Activated CD4-positive, alpha-beta T cell treated with anti-CD3 and anti-CD28 coated beads, Interleukin-2, amount 50 U/mL, for 24 hours (primary cell): ENCODE results near the gene ALX1.

Source experiments
- DNase-seq, 2 donors: peaks; one replicate each; pipeline ENCODE4 v3.0.0-alpha.2; 2020; ENCODE audit warnings: low read depth in 1 of 2, low spot score in 1 of 2

ALX1 gene

GRCh38 chr12:85280165-85280983 is at the start of gene ALX1:
ALX1 (plus strand) TSS chr12:85280220; CDS start chr12:85280262, 42 bp downstream.
- no peak for DNase-seq

GRCh38 chr12:85237327-85237726 is 42.7 kb upstream of the ALX1 start:
- no peak for DNase-seq

- DNase-seq: no peak
Measured at GRCh38 chr12:85244561-85244960, 35.5 kb upstream of the ALX1 start.

GRCh38 chr12:85253853-85254252 is 26.2 kb upstream of the ALX1 start:
- DNase-seq: no peak

- DNase-seq: no peak
Measured at GRCh38 chr12:85257671-85258070, 22.3 kb upstream of the ALX1 start.

GRCh38 chr12:85260447-85260846 is 19.6 kb upstream of the ALX1 start:
- DNase-seq: no peak

- no peak for DNase-seq
Measured at GRCh38 chr12:85260896-85261295, 19.1 kb upstream of the ALX1 start.

- DNase-seq: no peak
Measured at GRCh38 chr12:85266356-85266755, 13.7 kb upstream of the ALX1 start.

- DNase-seq: no peak
Measured at GRCh38 chr12:85273381-85274314, 6.4 kb upstream of the ALX1 start.

GRCh38 chr12:85274315-85274651 is 5.7 kb upstream of the ALX1 start:
- no peak for DNase-seq

GRCh38 chr12:85275374-85275773 is 4.6 kb upstream of the ALX1 start:
- DNase-seq: no peak

- no peak for DNase-seq
Measured at GRCh38 chr12:85277191-85277590, 2.8 kb upstream of the ALX1 start.

GRCh38 chr12:85277900-85278597 is 2.0 kb upstream of the ALX1 start:
- no peak for DNase-seq

- no peak for DNase-seq
Measured at GRCh38 chr12:85278598-85279448, 1.2 kb upstream of the ALX1 start.

- no peak for DNase-seq
Measured at GRCh38 chr12:85279449-85280164, 413 bp upstream of the ALX1 start.

- DNase-seq: no peak
Measured at GRCh38 chr12:85280984-85281630, 1.1 kb downstream of the ALX1 start.

- no peak for DNase-seq
Measured at GRCh38 chr12:85281636-85282312, 1.8 kb downstream of the ALX1 start.

GRCh38 chr12:85283560-85283959 is 3.5 kb downstream of the ALX1 start:
- DNase-seq: no peak

GRCh38 chr12:85296362-85296761 is 16.3 kb downstream of the ALX1 start:
- DNase-seq: no peak
